ENCODE data around the gene SYNE4. TPM values are rescaled to one million over a fixed set of nuclear protein-coding genes. Genes with fewer than 3 reads are reported as not detected.

The SYNE4 gene
- total and polyA plus RNA-seq, 2 of the 13 experiments (the other 11 are each of a cell fraction or from before 2014, with no cell fraction given) = 13.7 to 23.0 TPM

- TF ChIP-seq TFDP2 (CRISPR knock-in tag; IDR thresholded peaks at IDR 0.05) = peak; percentile 95
- no peak for TF ChIP-seq THYN1 (CRISPR knock-in tag; IDR thresholded peaks at IDR 0.05; ENCODE audit: borderline replicate concordance, low read depth)
- no peak; the same call in 1 of the 2 replicates for TF ChIP-seq MIER2 (CRISPR knock-in tag; IDR thresholded peaks at IDR 0.05)
- peak; percentile 81; the same call in 1 of the 2 replicates for TF ChIP-seq ZNF281 (CRISPR knock-in tag; IDR thresholded peaks at IDR 0.05; ENCODE audit: borderline replicate concordance)
- TF ChIP-seq ZNF362 (CRISPR knock-in tag; IDR thresholded peaks at IDR 0.05; ENCODE audit: borderline replicate concordance) = no peak
- TF ChIP-seq RBM39 (IDR thresholded peaks at IDR 0.05; ENCODE audit: low read depth, low read length, poor library complexity, severe bottlenecking) = peak; percentile 77
- TF ChIP-seq SPEN (CRISPR knock-in tag; IDR thresholded peaks at IDR 0.05; ENCODE audit: low read depth) = 0 out of 2 replicates have a peak, but pooled peaks have one; percentile 50
- TF ChIP-seq ZNF468 (CRISPR knock-in tag; IDR thresholded peaks at IDR 0.05) = no peak
- peak; percentile 65; the same call in 1 of the 2 replicates for TF ChIP-seq PHF8 (CRISPR knock-in tag; IDR thresholded peaks at IDR 0.05)
- peak; percentile 56; the same call in 1 of the 2 replicates for TF ChIP-seq KAT8 (CRISPR knock-in tag; IDR thresholded peaks at IDR 0.05)
- no peak for TF ChIP-seq KLF12 (CRISPR knock-in tag; IDR thresholded peaks at IDR 0.05; ENCODE audit: borderline replicate concordance)
- TF ChIP-seq ZFP82 (CRISPR knock-in tag; IDR thresholded peaks at IDR 0.05; ENCODE audit: borderline replicate concordance) = no peak
- no peak for TF ChIP-seq CHD4 (IDR thresholded peaks at IDR 0.05; ENCODE audit: borderline replicate concordance, low read length)
- TF ChIP-seq MAX (IDR thresholded peaks at IDR 0.05) = peak; percentile 87
- no peak for TF ChIP-seq ZNF556 (CRISPR knock-in tag; IDR thresholded peaks at IDR 0.05; ENCODE audit: borderline replicate concordance)
- TF ChIP-seq ZNF816 (CRISPR knock-in tag; IDR thresholded peaks at IDR 0.05; ENCODE audit: borderline replicate concordance) = no peak
- TF ChIP-seq GMEB2 (CRISPR knock-in tag; IDR thresholded peaks at IDR 0.05; ENCODE audit: low read depth) = no peak
- TF ChIP-seq ATF2 (CRISPR knock-in tag; IDR thresholded peaks at IDR 0.05) = peak; percentile 23; the same call in 1 of the 2 replicates
- TF ChIP-seq TAF15 (IDR thresholded peaks at IDR 0.05; ENCODE audit: low read depth, low read length, poor library complexity, severe bottlenecking) = peak; percentile 43
These were observed 5.7 kb upstream of the SYNE4 start, which contains the start of gene ALKBH6 (continued) for GRCh38 chr19:36014012-36014924.

Measured in HepG2 (cell line).